HG02610 (cell line): Measurements from ENCODE around the gene ABLIM2.

Source experiments
- ATAC-seq: cut with Tn5 transposase; IDR thresholded peaks from one replicate; pipeline ENCODE4 v1.9.1; 2021; ENCODE audit warnings: mild to moderate bottlenecking, moderate library complexity; ENCODE audit not compliant: unreplicated experiment

ABLIM2 gene

DNA sequence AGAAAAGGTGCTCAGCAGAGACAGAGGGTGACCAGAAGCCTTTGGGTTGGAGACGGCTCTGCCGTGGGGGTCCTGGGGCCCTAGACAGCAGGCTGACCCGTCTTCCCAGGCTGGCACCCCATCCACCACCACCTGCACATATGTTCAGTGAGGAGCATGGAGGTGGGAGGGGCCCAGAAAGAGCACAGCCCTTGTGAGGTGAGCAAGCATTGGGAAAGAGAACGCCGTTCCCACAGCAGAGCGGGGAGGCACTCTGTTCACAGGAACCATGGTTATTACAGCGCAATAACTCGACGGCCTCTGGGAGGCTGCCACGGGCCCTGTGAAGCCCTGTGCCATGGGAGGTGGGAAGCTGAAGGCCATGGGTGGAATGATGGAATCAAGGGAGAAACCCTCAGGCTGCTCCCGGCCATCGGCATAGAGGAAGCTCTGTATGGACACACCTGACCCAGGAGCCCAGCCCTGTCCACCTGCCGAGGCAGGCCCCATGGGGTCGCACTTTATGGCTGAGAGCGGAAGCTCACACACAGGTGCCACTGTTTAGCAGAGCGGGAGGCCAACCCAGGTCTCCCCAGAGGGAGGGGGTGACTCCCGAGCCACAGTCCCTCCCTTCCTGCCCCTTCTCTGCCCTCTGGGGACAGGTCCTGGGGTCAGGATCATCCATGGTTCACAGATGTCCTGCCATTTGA is 125.4 kb downstream of the ABLIM2 start:
- ATAC-seq, result no peak

GRCh38 chr4:8032381-8032780 is 126.2 kb downstream of the ABLIM2 start:
- no peak for ATAC-seq

GRCh38 chr4:8030121-8030781 is 128.4 kb downstream of the ABLIM2 start:
- ATAC-seq, result no peak

DNA sequence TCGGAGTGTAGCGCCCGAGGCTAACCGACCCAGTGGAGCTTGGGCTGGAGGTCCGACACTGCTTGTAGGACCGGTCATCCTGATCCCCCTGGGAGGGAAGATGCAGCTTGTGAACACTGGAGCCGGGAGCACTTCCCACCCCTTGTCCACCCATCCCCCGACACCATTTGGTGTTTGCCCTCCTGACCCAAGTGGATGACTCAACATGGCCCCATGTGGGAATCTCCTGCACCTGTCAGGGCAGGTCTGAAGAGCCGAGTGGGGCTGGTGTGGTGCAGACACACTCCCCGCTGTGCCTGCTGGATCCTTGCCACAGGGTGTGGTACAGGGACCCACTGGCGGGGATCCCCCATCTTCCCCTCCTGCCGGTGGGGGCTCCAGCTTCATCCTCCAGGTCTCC is 128.9 kb downstream of the ABLIM2 start:
- no peak for ATAC-seq

DNA sequence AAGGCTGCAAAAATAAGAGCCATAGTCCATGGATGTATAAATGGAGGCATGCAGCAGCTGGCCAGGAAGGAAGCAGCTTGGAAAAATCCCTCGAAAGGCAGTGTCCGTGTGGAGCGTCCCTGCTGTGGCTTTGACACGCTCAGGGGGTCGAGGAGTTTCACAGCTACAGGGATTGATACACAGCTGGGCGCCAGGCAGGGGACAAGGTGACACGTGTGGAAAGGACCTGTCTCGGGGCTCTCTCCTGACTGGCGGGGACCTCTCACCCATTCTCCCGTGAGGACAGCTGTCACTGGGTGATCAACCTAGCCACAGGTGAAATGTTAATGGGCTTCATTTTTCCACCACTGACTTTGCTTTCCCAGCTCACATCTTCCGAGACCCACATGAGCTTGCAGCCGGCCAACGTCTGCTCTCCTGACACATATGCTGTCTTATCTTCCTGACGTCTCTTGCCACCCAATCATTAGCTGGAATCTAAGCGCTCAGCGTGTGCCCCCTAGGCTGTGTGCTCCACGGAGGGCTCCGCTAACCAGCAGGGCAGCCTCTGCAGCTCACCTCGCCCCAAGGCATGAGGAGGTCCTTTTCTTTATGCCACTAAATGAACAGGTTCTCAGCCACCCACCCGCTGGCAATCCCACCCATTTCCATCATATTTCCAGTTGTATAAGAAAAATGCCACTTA is 129.6 kb downstream of the ABLIM2 start:
- ATAC-seq, result no peak

- ATAC-seq, result no peak
These were observed 130.2 kb downstream of the ABLIM2 start for GRCh38 chr4:8028368-8028767.

GRCh38 chr4:8026453-8026852 is 132.2 kb downstream of the ABLIM2 start:
- ATAC-seq, result no peak

DNA sequence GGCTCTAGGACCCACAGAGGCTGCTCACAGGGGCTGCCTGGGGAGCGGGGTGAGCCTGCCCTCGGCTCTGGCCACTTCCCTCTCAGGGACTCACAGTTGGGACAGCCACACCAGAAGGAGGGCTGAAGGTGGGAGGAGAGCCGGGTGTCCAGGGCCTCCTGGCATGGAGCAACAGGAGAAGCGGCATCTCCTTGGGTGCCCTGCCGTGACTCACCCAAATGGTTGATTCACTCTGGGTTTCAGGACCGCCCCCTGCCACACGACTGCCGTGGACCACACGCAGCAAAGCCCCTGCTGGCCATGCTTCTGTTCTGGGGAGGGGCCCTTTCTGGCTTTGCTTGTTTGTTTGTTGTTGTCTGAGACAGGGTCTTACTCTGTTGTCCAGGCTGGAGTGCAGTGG is 132.9 kb downstream of the ABLIM2 start:
- ATAC-seq, result no peak

GRCh38 chr4:8024073-8024786 is 134.4 kb downstream of the ABLIM2 start:
- ATAC-seq, result no peak

DNA sequence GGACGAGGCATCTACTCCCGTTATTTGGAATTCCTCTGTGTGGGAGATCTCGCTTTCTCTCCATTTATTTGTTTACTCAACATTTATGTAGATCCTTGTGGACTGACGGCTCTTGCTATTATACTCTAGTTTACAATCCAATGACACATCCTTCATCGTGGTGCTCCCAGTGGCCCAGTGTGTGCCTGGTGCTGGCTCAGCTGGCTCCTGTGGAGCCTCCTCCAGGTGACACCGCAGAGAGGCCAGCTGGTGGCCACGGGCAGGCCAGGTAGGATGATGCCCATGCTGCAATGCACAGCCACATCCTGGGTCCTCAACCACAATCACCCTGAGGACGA is 134.9 kb downstream of the ABLIM2 start:
- no peak for ATAC-seq

DNA sequence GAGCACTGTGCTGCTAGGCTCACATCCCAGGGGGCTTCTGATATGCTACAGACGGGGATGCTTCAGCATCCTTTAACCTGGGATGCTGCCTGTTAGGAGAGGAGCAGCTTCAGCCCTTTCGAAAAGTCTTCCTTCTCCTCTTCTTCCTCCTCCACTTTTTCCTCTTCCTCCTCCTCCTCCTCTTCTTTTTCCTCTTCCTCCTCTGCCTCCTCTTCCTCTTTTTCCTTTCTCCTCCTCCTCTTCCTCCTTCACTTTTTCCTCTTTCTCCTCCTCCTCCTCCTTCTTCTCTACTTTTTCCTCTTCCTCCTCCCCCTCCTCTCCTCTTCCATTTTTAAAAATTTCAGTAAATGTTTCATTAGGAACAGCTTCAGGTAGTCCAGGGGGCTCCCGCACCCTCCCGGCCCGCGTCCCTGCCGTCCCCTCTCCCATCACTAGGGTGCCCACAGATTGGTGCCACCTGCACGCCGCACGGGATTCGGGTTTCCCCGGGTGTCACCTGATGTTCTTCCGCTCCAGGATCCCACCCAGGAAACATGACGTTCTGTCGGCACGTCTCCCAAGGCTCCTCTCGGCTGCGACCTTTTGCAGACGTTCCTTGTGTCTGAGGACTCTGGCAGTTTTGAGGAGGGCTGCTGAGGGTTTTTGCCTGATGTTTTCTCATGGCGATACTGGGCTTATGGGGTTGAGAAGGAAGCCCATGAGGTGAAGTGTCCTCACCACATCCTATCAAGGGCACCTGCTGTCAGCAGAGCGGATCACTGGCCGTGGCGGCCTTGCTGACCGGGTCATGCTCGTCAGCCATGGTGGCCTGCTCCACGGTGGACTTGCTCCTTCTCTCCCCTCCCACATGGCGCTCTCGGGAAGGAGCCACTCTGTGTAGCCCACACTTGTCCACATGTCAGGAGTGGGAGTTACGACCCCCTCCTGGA is 135.6 kb downstream of the ABLIM2 start:
- ATAC-seq, result no peak

GRCh38 chr4:8021796-8022195 is 136.8 kb downstream of the ABLIM2 start:
- ATAC-seq, result no peak

DNA sequence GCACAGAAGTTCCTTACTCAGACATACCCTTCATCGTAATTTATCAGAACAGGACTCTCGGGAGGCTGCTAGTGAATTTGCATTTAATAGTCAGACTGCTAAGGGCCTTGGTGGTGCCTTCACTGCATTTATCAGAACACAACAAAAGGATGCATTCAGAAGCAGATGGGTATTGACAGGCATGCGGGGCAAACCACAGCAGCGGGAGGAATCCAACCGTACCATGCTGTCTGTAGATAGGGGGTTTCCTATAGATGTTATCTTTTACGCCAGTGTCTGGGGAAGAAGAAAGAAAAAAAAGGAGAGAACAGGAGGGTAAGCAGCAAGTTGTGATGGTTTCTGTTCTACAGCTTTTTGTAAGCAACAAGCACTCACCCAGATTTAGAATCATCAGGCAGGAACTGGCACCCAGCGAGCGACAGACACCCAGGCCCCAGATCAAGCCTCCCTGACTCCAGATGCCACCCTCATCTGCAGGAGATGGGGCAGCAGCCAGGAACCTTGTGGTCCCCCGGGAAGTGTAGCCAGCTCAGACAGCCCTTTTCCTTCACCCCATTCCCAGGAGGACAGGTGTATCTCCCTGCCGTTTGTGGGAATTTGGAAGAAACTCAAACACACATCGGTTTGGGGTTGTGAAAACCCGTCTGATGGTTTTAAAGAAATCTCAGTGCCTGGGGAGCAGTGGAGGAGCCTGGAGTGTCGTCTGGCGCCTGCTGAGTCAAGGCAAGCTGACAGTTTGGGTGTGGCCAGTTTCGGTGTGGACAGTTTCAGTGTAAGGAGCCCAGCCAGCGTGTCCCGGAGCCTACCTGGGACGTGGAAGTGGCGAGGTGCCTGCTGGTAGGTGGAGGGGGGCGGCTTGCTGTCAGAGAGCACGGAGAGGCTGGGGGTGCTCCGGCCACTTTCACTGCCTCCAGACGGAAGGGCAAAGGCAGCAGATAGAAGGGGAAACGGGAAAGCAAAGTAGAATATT is 138.9 kb downstream of the ABLIM2 start:
- no peak for ATAC-seq

GRCh38 chr4:8016527-8016926 is 142.1 kb downstream of the ABLIM2 start:
- no peak for ATAC-seq

DNA sequence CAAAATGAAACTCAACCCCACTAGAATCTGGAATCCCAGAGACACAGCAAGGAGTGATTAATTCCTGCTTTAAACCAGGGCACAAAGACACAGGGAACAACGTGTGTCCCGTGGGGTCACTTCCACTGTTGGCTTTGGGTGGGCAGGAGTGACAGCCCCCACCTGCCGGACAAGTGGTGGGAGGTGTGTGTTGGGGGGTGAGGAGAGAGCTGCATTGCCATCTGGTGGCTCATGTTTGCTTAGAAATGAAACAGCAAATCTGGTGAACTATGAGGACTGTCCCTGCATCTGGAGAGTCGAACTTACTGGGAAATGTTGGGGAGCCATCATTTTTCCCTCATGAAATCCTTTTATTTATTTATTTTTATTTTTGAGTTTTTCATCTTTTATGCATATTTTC is 143.1 kb downstream of the ABLIM2 start:
- ATAC-seq, result no peak

- no peak for ATAC-seq
These were observed 144.5 kb downstream of the ABLIM2 start for GRCh38 chr4:8013976-8014726.

DNA sequence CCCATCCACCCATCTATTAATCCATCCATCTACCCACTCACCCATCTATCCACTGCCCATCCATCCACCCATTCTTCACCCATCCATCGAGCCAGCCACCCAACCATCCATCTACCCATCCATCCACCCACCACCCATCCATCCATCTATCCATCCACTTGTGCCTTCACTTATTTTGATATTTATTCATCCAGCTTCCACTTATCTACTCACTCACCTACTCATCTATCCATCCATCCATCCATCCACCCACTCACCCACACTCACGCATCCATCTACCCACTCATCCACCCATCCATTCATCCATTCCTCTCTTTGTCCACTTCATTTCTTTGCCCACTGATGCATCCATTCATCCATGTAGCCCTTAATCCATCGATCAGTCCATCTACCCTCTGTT is 146.1 kb downstream of the ABLIM2 start:
- ATAC-seq, result no peak

GRCh38 chr4:8010618-8011017 is 148.0 kb downstream of the ABLIM2 start:
- ATAC-seq, result no peak
